Fibroblast of skin of scalp (primary cell): Measurements from ENCODE around the gene KCTD5. TPM values are rescaled to one million over a fixed set of nuclear protein-coding genes. Genes with fewer than 3 reads are reported as not detected.
"Not testable (repeated sequence)": the region's sequence is repeated elsewhere in the genome, so short reads cannot be mapped to it uniquely, and the experiment has no call there.

Source experiments
- DNase-seq: peaks from one replicate; pipeline ENCODE4 v3.0.0-alpha.2; 2013
- polyA plus RNA-seq, 2 experiments: library from polyadenylated mRNA; unstranded; fragments of 120-200 nt; gene quantifications; one replicate each; pipeline ENCODE4 v1.2.1, GENCODE V29; 2013; ENCODE audit not compliant: insufficient read length in 2 of 2

The KCTD5 gene
- polyA plus RNA-seq (2013, experiment 1 of 2; ENCODE audit: insufficient read length) = 31.9 TPM
- 30.6 TPM for polyA plus RNA-seq (2013, experiment 2 of 2; ENCODE audit: insufficient read length)

DNA sequence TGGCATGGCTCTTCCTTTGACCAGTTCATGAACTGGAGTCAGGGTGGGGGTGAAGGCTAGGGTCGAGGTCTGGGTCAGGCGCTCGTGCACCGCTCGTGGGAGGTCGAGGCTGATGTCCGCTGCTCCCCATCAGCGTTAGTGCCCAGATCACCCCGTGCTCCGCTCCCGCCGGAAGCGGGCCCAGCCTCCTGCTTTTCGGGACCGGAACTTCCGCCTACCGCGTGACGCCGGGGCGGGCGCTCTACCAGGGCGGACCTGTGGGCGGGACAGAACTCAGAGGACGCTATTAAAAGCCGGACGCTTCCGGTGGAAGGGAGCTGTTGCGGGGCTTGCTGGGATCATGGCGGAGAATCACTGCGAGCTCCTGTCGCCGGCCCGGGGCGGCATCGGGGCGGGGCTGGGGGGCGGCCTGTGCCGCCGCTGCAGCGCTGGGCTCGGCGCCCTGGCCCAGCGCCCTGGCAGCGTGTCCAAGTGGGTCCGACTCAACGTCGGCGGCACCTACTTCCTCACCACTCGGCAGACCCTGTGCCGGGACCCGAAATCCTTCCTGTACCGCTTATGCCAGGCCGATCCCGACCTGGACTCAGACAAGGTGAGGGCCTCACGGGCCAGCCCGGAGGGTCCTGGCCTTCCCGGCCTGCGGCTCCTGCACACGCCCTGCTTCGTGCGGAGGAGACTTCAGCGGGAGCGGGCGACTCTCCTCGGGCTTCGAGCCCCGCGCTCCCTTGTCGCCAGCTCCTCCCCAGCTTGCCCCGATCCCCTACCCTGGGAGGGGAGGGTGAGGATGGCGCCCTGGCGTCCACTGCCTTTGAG, at the start of gene KCTD5:
Gene KCTD5 (plus strand): TSS at position 315 of the 813 bp plus-strand sequence. CDS start 26 bp downstream, at position 341.
- peak; percentile 96 for DNase-seq

DNA sequence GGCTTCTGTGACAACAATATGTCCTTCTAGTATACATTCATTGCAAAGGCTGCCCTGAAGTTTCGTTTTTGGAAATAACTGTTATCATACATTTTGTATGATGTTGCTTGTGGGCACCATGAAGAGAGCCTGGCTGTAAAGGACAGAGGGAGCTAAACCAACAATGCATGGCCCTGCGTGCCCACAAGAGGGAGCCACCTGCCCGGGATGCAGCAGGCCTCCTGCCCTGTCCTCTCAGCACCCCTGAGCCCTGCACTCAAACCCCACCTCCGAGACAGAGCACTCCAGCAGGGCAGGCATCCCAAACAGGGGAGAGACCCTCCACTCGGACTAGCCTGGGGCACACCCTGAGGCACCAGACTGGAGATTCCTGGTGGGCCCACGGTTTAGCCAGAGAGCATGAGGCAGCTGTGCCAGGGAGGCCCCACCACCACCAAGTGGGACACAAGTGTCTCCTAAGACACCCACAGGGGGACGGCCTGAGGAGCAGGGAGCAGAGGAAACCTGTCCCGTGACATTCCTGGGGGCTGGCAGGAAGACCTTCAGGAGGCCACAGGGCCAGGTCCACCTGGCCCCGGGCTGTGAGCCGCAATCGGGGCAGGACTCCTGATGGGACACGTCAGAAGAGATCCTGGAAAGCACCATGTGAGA, 43.1 kb upstream of the KCTD5 start:
- DNase-seq = not testable (repeated sequence)

GRCh38 chr16:2639722-2640072, 42.6 kb upstream of the KCTD5 start:
- not testable (repeated sequence) for DNase-seq

DNA sequence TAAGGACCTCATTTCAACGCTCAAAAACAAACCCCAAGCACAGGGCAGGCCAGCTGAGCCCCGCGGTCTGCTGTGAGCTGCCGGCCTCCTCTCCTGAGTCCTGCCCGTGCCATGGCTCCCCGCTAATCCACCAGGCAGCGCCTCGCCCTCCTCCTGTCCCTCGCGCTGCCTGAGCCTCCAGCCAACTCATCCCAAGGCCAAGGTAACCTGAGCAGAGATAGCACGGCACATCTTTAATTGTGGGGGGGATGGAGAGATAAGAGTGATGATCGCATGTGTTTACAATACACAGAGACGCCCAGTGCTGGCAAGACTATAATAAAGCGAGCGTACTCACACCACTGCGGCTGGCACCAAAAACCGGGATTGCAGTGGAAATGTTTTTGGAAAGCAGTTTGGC, 39.8 kb upstream of the KCTD5 start:
- not testable (repeated sequence) for DNase-seq

DNA sequence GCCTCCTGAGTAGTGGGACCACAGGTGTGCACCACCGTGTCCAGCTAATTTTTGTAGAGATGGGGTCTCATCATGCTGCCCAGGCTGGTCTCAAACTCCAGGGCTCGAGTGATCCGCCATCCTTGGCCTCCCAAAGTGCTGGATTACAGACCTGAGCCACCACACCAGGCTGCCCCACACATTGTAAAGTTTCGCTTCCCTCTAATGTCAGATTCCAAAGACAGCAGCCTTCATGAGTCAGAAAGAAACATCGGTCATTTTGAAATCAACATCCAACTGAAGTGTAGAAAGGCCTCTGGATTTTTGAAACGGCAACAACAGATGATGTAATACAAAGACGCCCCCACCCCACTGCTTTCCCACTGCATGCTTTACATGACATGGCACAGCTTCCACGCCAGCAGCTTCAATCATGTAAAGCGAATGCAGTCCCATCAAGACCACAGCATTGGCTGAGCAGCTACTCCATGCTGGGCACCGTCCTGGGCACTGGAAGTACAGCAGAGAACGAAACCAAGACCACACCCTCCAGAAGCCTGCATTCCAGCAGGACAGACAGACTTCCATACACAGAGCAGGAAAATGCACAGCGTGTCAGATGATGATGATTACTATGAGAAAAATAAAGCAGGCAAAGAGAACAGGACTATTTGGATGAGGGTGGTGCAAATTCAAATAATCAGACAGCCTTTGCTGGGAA, 37.4 kb upstream of the KCTD5 start:
- not testable (repeated sequence) for DNase-seq

GRCh38 chr16:2651268-2651871, 31.0 kb upstream of the KCTD5 start:
- not testable (repeated sequence) for DNase-seq

- DNase-seq = not testable (repeated sequence)
Measured at GRCh38 chr16:2653915-2654314, 28.4 kb upstream of the KCTD5 start.

GRCh38 chr16:2654949-2655348, 27.4 kb upstream of the KCTD5 start:
- DNase-seq = not testable (repeated sequence)

DNA sequence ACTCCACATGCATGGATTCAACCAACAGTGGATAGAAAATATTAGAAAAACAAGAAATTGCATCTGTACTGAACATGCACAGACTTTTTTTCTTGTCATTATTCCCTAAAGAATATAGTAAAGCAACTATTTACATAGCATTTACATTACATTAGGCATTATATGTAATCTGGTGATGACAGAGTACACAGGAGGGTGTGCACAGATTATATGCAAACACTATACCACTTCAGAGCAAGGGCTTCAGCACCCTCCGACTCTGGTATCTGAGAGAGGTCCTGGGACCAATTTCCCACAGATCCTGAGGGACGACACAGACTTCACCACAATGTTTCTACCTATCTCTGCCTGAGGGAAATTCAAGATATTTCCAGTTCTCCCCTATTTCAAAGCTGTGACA, 25.3 kb upstream of the KCTD5 start:
- DNase-seq = no peak

- DNase-seq = not testable (repeated sequence)
Measured at GRCh38 chr16:2657803-2658202, 24.5 kb upstream of the KCTD5 start.

GRCh38 chr16:2659560-2659959, 22.8 kb upstream of the KCTD5 start:
- not testable (repeated sequence) for DNase-seq

- not testable (repeated sequence) for DNase-seq
Measured at GRCh38 chr16:2660014-2660662, 22.2 kb upstream of the KCTD5 start.

- DNase-seq = not testable (repeated sequence)
Measured at GRCh38 chr16:2660755-2661373, 21.5 kb upstream of the KCTD5 start.

DNA sequence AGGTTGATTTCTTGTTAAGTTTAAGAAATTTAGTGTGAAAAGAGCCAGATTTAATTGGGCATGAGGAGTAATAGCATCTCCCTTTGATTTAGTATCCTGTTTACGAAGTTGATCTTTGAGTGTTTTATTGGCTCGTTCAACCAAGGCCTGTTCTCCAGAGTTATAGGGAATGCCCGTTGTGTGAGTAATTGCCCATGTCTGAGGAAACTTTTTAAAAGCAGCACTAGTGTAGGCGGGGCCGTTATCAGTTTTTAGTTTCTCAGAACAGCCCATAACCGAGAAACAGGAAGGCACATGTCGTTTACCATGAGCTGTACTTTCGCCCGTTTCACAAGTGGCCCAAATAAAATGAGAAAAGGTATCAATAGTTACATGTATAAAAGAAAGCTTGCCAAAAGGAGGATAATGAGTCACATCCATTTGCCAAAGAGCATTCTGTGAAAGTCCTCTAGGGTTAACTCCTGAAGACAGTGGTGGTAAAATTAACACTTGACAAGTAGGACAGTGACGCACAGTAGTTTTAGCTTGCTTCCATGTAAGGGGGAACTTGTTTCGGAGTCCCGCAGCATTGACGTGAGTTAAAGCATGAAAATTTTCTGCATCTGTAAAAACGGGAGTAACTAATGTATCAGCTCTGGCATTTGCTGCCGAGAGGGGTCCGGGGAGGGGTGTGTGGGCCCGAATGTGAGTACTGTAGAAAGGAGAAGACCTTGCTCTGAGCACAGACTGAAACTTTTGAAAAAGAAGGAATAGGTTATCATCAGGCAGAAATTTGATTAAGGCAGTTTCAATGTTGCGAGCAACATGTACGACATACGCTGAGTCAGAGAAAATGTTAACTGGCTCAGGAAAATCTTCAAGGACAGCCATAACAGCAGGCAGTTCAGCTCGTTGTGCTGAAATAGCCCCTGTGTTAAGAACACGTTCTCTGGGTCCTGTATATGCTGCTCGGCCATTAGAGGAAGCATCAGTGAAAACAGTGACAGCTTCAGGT, 18.5 kb upstream of the KCTD5 start:
- peak; percentile 48 for DNase-seq

DNA sequence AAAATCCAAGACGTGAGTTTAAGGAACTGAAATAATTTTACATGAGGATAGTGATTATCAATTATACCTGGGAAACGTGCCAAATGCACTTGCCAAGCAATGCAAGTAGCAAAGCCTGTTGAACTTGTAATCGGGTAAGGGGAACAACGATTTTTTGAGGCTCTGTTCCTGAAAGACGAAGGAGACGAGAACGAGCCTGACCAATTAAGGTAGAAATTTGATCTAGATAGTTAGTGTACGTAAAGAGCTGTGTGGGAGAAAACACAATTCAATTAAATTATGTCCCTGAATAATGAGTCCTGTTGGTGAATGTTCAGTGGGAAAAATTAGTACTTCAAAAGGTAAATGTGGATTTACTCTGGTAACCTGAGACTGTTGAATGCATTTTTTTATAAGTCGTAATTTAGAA, 17.7 kb upstream of the KCTD5 start:
- DNase-seq = no peak

GRCh38 chr16:2666671-2667070, 15.7 kb upstream of the KCTD5 start:
- DNase-seq = not testable (repeated sequence)

DNA sequence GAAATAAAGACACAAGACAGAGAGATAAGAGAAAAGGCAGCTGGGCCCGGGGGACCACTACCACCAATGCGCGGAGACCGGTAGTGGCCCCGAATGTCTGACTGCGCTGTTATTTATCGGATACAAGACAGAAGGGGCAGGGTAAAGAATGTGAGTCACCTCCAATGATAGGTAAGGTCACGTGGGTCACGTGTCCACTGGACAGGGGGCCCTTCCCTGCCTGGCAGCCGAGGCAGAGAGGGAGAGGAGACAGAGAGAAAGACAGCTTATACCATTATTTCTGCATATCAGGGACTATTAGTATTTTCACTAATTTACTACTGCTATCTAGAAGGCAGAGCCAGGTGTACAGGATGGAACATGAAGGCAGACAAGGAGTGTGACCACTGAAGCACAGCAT, 12.7 kb upstream of the KCTD5 start:
- not testable (repeated sequence) for DNase-seq

- DNase-seq = peak; percentile 53
Measured at GRCh38 chr16:2670017-2670416, 12.3 kb upstream of the KCTD5 start.

GRCh38 chr16:2671193-2671592, 11.1 kb upstream of the KCTD5 start:
- DNase-seq = not testable (repeated sequence)

GRCh38 chr16:2671741-2672140, 10.6 kb upstream of the KCTD5 start:
- no peak for DNase-seq
